Mucosa of descending colon (tissue), 3 donors: Measurements from ENCODE around the gene ANKRD6. TPM values are rescaled to one million over a fixed set of nuclear protein-coding genes. Genes with fewer than 3 reads are reported as not detected.

Source experiments
- ATAC-seq: fragments of 200-7000 bp; cut with Tn5 transposase; one replicate; pipeline ENCODE4 v1.9.1; 2020; ENCODE audit warnings: mild to moderate bottlenecking, moderate library complexity
- DNase-seq, 3 donors: peaks; one replicate each; pipeline ENCODE4 v3.0.0-alpha.2; 2020
- H3K36me3 ChIP-seq: fragments of 200-600 bp; one replicate; pipeline ENCODE4 v1.8.0; 2021; ENCODE audit warnings: low read depth, mild to moderate bottlenecking
- H3K4me1 ChIP-seq: fragments of 200-600 bp; one replicate; pipeline ENCODE4 v1.8.0; 2021; ENCODE audit warnings: low read depth, mild to moderate bottlenecking
- H3K4me3 ChIP-seq: fragments of 200-600 bp; one replicate; pipeline ENCODE4 v1.8.0; 2021; ENCODE audit warnings: mild to moderate bottlenecking
- H3K9me3 ChIP-seq: fragments of 200-600 bp; one replicate; pipeline ENCODE4 v1.8.0; 2021; ENCODE audit warnings: mild to moderate bottlenecking
- intact Hi-C, 2 donors: fragments of 100-400 bp; cut with DNase I in 1 of 2; cut with micrococcal nuclease in 1 of 2; formaldehyde crosslinking; loops; one replicate each; pipeline versions ENCODE4 v1.11.0 to v1.11.1; 2022; cut with DNase I, micrococcal nuclease
- total RNA-seq, 3 donors: library from RNA; stranded (reverse); fragmentation: NEBNext Ultra II Directional in 2 of 3; extraction: Animal tissue kit (Norgen Biotek cat#: 25700) in 2 of 3; gene quantifications; one replicate each; pipeline versions ENCODE4 v1.2.1 to v1.2.4, GENCODE V29; 2021 to 2023
- TF ChIP-seq, protein P1 (sequence below): fragments of 200-600 bp; IDR thresholded peaks from one replicate; pipeline ENCODE4 v1.8.0; 2022; ENCODE audit warnings: antibody characterized with exemption, mild to moderate bottlenecking
- donor health status: DM: no; HTN: no; CAD: no; lungs with moderate emphysema.
- donor health status: DM: no; HTN: no; CAD: no.
- donor health status: DM: no; HTN: yes; CAD: no.

Gene ANKRD6
- total RNA-seq, 3 donors from 2014 or later = 1.8 to 10.9 (median 2.8) TPM

DNA sequence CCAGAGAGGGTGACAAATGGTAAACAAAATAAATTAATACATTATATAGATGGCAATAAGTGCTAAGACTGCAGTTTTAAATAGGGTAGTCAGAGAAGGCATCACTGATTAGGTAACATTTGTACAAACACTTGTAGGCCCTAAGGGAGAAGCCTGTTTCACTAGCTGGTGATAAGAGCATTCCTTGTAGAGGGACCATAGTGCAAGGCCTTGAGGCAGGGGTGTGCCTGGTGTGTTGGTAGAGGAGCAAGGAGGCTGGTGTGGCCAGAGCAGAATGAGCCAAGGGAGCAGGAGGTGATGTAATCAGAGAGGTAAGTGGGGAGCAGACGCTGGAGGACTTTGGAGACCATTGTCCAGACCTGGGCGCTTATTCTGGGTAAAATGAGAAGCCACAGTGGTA, 70.7 kb downstream of the ANKRD6 start:
- intact Hi-C loops = no loop called here
- DNase-seq = no peak
- Histone ChIP-seq H3K4me1 (no peaks in the 10 kb centered on the region), H3K36me3 (no peaks in the 10 kb centered on the region), H3K4me3 (no peak overlapping the region), H3K9me3 (no peaks in the 10 kb centered on the region)
- ATAC-seq = no peak
- TF ChIP-seq, protein P1, sequence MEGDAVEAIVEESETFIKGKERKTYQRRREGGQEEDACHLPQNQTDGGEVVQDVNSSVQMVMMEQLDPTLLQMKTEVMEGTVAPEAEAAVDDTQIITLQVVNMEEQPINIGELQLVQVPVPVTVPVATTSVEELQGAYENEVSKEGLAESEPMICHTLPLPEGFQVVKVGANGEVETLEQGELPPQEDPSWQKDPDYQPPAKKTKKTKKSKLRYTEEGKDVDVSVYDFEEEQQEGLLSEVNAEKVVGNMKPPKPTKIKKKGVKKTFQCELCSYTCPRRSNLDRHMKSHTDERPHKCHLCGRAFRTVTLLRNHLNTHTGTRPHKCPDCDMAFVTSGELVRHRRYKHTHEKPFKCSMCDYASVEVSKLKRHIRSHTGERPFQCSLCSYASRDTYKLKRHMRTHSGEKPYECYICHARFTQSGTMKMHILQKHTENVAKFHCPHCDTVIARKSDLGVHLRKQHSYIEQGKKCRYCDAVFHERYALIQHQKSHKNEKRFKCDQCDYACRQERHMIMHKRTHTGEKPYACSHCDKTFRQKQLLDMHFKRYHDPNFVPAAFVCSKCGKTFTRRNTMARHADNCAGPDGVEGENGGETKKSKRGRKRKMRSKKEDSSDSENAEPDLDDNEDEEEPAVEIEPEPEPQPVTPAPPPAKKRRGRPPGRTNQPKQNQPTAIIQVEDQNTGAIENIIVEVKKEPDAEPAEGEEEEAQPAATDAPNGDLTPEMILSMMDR = no peak

DNA sequence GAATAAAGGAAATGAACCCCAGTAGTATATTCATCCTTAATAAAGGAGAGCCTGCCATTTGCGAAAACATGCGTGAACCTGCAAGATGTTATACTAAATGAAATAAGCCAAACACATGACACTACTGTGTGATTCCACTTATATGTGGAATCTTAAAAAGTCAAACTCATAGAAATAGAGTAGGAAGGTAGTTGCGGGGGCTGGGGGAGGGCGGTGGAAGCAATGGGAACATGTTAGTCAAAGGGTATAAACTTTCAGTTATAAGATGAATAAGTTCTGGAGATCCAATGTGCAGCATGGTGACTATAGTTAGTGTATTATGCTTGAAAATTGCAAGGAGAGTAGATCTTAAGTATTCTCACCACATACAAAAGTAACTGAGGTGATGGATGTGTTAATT, 72.9 kb downstream of the ANKRD6 start:
- ATAC-seq (no peak), DNase-seq (no peak)
- TF ChIP-seq, protein P1 = no peak
- no peaks in the 10 kb centered on the region for H3K4me1 ChIP-seq
- intact Hi-C loops = no loop called here
- H3K4me3 ChIP-seq = no peak overlapping the region
- H3K36me3 ChIP-seq = no peaks in the 10 kb centered on the region
- no peaks in the 10 kb centered on the region for H3K9me3 ChIP-seq

DNA sequence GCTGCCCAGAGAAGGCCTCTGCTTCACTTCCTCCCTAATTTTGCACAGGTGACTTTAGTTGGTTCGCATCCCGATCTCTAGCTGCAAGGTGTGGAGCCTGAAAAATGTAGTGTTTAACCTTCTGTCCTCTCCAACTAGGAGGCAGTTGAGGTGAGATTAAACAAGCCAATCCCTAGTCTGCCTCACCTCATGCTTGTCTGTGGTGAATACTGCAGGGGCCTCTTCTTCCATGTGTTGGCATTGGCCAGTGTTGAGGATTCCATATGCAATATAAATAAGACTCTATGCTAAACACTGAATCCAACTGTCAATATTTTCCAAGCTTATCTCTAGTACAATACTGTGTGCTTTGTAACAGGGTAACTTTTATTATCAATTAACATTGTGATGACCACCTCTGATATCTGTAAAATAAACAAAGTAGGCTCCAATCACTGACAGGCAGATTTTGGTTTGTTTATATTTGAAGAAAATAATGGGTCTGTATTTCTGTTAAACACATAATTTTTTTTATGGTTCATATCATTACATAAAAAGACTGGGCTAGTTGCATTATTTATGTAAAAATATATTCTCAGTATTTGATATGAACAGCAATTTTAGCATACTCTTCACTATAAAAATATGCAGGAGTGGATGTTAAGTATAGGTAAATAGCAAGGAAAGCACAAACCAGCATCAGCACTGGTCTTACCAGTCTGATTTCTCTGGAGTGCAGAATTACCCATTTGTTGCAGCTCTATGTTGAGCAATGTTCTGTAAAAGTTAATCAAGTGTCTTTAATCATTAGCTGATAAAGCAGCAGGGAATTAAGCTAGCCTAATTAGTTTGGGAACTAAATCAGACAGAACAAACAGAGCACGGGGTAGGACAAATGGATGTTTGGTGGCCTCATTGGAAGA, 74.0 kb downstream of the ANKRD6 start:
- TF ChIP-seq, protein P1 = no peak
- H3K36me3 ChIP-seq = no peaks in the 10 kb centered on the region
- no peaks in the 10 kb centered on the region for H3K4me1 ChIP-seq
- no peak overlapping the region for H3K4me3 ChIP-seq
- intact Hi-C loops = no loop called here
- DNase-seq (no peak), ATAC-seq (no peak)
- H3K9me3 ChIP-seq = no peaks in the 10 kb centered on the region

DNA sequence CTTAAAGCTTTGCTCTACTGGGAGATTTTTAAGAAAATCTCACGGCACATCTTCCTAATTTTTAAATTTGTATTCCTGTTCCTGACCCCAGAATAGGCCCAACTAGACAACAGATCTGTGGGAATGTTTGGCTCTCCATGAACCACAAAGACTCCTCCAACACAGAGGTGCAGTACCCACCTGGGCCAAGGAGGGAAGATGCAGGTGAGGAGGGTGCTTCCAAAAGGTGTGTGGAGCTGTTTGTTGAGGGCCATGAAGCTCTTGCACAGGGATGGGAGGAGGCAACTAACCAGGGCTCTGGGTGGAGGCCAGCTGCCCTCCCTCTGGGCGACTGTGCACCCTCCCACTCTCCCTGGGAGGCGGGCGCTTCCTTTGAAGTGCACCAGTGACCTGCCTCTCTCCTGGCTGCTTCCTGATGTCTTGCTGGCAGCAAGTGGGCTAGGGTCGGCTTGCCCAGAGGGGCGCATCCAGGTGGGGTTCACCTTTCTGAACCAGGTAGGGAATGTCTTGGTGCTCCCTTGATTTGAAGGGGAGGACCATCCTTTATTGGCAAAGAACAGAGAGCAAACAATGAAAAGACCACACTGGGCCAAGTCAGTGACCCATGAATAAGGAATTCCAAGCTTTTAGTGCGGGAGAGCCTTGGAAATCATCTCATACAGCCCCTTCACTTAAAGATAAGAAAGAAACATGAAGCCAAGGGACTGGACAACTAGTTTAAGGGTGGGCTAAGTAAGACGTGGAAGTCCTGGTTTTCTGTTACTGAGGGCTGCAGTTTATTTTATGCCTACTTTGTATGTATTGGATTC, 76.0 kb downstream of the ANKRD6 start:
- ATAC-seq (peak; percentile 34), DNase-seq (no peak)
- intact Hi-C loops = no loop called here
- no peaks in the 10 kb centered on the region for H3K36me3 ChIP-seq
- H3K4me3 ChIP-seq = no peak overlapping the region
- TF ChIP-seq, protein P1 = no peak
- H3K9me3 ChIP-seq = no peaks in the 10 kb centered on the region
- no peaks in the 10 kb centered on the region for H3K4me1 ChIP-seq

DNA sequence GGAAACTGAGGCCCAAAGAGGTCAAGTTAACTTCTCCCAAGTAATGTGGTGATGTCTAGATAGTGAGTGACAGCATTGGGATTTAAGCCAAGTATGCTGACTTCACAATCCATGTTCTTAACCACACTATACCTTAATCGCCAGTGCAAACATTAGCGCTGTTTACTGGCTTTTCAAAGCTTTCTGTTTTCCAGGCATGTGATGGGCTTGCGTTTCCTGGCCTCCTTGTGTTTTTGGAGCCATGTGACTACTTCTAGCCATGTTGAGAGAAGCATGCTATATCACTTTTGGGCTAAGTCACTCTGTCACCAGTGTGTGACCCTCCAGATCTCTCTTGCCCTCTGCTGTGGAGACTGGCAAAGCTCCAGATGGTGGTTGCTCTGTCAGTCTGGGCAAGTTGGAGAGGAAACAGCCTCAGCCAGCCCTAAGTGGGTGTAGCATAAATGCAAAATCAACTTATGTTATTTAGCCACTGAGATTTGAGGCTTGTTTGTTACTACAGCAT, 76.9 kb downstream of the ANKRD6 start:
- Histone ChIP-seq H3K4me3 (no peak overlapping the region), H3K4me1 (no peaks in the 10 kb centered on the region), H3K9me3 (no peaks in the 10 kb centered on the region), H3K36me3 (no peaks in the 10 kb centered on the region)
- intact Hi-C loops = no loop called here
- no peak for DNase-seq
- no peak for ATAC-seq
- TF ChIP-seq, protein P1 = no peak
